Measurements from ENCODE around the gene STK32B.
"Not testable (repeated sequence)": the region's sequence is repeated elsewhere in the genome, so short reads cannot be mapped to it uniquely, and the experiment has no call there.

STK32B gene

GRCh38 chr4:5051278-5052203, at the start of gene STK32B:
TSS of gene STK32B (plus strand) at chr4:5051480.
- peak; percentile 85 for DNase-seq

DNA sequence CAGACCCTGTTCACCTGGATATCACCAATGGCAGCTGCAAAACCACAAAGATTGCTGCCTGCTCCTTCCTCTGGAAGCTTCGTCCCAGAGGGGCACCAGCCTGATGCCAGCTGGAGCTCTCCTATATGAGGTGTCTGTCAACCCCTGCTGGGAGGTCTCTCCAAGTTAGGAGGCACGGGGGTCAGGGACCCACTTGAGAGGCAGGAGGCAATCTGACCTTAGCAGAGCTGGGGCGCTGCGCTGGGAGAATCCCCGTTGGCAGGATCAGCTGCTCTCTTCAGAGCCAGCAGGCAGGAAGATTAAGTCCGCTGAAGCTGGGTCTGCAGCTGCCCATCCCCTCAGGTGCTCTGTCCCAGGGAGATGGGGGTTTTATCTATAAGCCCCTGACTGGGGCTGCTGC, 49.6 kb upstream of the STK32B start:
- DNase-seq: not testable (repeated sequence)

DNA sequence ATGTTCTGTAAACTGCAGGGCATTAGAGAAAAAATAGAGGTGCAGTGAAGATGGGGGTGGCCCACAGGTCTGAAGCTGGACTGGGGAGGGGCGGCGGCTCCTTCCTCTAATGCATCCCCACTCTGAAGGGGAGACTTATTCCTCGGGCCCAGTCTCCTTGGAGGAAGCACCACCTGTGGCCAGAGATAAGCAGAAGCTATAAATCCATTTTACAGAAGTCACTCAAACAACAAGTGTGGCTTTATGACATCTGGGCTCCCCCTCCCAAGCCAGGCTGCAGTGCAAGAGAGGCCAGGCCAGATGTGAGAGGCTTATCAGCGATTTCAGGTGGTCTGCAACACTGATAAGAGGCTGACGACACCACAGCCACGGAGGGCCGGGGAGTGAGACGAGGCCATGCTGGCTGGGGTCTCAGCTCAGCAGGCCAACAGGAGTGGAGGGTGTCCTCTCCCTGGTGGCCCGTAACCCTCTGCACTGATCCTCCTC, 47.9 kb upstream of the STK32B start:
- DNase-seq: no peak

- no peak for DNase-seq
Measured at GRCh38 chr4:5003918-5004317, 47.4 kb upstream of the STK32B start.

DNA sequence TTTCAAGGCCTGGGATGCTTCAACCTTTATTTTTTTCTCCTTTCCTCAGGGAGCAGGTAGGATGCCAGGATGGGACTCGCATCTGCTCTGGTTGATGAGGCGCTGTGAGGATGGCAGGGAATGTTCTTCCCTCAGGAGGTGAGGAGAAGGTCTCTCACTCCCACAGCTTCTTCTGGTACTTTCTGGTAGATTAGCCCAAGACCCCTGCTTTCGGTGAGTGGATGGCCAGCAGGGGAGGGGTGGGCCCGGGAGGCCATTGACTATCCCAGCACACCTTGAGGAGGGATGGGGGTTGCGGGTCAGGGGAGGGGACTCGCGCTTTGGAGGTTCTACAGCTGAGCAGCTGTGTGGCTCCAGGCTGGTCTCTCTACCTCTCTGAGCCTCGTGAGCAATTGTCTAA, 46.8 kb upstream of the STK32B start:
- no peak for DNase-seq

DNA sequence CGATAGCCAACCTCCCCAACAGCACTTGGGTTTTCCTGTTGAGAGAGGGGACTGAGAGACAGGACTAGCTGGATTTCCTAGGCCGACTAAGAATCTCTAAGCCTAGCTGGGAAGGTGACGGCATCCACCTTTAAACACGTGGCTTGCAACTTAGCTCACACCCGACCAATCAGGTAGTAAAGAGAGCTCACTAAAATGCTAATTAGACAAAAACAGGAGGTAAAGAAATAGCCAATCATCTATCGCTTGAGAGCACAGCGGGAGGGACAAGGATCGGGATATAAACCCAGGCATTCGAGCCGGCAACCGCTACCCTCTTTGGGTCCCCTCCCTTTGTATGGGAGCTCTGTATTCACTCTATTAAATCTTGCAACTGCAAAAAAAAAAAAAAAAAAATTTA, 44.3 kb upstream of the STK32B start:
- DNase-seq: not testable (repeated sequence)

DNA sequence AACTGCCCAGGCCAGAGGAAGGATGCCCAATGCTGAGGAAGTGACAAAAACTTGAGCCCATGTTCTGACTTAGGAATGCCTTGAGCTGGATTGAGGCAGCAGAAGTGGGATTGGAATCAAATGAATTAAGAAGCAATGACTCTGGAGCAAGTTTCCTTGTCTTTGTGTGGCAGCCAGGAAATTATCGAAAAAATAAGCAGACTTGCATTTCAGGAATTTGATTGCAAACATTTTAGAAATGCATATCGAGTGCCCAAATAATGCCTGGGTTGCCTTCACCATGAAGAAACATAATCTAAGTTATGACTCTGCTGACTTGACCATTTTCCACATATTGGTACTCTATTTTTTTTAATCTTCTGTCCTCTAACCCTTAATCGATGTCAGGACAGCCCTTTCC, 41.5 kb upstream of the STK32B start:
- no peak for DNase-seq

GRCh38 chr4:5010984-5011383, 40.3 kb upstream of the STK32B start:
- DNase-seq: no peak

GRCh38 chr4:5012244-5012898, 38.9 kb upstream of the STK32B start:
- DNase-seq: no peak

DNA sequence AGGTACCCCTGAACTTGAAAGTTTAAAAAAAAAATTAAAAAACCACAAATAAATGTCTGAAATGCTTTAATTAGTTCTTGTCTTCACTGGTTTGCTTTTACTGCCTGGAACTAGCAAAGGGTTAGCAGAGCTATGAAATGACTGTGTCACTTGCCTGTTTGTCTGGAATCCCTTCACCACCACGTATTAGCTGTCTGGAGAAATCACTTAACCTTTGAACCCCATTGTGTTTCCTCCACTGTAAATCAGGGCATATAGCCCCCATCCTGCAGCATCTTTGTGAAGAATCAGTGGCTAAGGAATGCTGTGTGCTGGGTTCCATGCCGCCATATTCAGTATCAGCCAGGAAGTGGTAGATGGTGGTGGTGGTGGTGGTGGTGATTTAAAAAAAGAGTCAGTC, 38.3 kb upstream of the STK32B start:
- no peak for DNase-seq

- DNase-seq: no peak
Measured at GRCh38 chr4:5014007-5014682, 37.1 kb upstream of the STK32B start.

DNA sequence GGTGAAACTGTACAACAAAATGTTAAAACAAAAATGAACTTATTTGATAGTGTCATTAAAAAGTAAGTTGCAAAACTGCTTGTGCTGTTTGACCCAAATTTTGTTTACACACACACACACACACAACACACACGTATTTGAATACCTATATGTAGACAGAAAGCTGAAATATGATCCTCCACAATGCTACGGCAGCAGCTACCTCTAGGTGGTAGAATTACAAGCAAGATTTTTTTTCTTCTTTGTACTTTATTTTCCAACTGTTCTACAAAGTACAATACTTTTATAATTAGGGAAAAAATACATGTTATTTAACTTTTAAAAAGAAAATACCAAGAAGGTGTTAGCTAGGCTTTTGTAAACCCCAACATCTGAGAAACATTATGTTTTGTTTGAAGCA, 33.2 kb upstream of the STK32B start:
- DNase-seq: no peak

GRCh38 chr4:5018603-5019002, 32.7 kb upstream of the STK32B start:
- DNase-seq: peak; percentile 30

DNA sequence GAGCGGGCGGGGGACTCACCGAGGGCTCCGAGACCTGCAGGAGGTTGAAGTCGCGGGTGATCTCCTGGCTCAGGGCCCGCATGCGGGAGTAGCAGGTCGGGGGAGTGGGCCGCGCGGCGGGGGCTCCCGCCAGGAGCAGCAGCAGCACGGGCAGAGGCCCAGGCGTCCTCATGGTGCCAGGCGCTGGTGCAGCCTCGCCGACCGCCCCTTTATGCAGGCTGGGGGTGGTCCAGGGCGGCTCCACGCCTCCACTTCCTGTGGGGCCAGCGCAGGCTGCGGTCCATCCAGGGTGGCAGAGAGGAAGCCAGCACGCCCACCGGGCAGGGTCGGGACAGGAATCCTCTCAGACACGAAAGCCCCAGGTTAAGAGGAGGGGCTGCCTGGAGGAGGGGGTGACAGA, 32.0 kb upstream of the STK32B start, which contains the start of gene CYTL1:
TSS of gene CYTL1 (minus strand) at position 185 of the 400 bp plus-strand sequence. CDS start at position 172, 13 bp downstream.
- peak; percentile 73 for DNase-seq

DNA sequence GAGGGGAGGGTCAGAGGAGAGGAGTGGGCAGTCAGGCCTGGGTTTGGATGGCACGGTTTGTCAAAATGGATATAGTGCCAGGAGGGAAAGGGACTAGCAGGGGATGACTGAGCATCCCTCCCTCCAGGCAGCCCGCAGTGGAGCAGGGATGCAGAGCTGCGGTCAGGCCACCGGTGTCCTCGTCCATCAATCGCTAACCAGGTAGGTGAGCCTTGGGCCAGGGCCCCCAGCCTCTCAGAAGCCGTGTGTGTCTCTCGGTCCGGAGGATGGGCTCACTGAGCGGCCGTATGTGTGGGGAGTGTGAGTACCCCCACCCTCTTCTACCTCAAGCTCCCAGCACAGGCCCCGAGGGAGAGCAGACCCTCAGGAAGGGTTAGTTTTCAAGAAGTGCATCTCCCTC, 31.5 kb upstream of the STK32B start:
- peak; percentile 51 for DNase-seq

- no peak for DNase-seq
Measured at GRCh38 chr4:5020341-5020740, 30.9 kb upstream of the STK32B start.

GRCh38 chr4:5021546-5021945, 29.7 kb upstream of the STK32B start:
- DNase-seq: no peak

DNA sequence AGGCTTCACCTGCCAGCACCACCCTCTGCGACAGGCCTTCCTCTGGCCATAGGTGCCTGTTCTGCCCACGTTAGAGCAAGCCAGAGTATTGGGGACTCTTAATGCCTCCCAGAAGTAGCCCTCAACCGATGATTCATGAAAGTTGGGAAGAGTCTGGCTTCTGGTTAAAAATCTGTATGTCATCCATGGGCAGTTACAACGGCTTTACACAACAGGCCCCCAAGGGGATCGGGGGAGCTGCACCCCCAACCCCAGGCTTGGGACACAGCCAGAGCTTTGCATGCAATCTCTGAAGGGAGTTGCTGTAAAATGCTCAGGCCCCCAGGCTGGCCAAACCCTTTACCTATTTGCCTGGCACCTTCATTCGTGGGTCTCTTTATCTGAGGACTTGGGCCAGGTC, 26.6 kb upstream of the STK32B start:
- DNase-seq: peak; percentile 37

DNA sequence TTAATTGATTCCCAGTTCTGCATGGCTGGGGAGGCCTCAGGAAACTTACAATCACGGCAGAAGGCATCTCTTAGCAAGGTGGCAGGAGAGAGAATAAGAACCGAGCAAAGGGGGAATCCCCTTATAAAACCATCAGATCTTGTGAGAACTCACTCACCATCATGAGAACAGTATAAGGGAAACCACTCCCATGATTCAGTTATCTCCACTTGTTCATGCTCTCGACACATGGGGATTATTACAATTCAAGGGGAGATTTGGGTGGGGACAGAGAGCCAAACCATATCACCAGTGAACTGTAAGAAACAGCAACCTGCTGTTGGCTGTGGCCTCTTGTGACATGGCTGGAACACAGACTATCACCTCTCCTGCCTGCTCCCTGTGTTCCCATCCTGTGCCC, 24.9 kb upstream of the STK32B start:
- DNase-seq: peak; percentile 26

- DNase-seq: no peak
Measured at GRCh38 chr4:5027346-5027745, 23.9 kb upstream of the STK32B start.

DNA sequence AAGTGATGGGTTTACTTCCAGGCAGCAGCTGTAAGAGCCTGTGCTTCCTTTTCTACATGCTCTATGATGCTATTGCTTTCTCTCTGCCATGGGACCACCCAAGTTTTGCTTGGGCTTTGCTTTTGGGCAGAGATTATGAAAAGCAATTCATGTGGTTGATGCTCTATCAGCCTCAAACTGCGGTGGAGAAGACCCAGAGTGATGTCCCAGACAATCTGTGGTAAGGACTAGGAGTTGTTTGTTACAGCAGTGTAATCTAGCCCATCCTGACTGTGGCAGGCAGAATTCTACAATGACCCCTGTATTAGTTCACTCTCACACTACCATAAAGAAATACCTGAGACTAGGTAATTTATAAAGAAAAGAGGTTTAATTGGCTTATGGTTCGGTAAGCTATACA, 22.8 kb upstream of the STK32B start:
- no peak for DNase-seq

DNA sequence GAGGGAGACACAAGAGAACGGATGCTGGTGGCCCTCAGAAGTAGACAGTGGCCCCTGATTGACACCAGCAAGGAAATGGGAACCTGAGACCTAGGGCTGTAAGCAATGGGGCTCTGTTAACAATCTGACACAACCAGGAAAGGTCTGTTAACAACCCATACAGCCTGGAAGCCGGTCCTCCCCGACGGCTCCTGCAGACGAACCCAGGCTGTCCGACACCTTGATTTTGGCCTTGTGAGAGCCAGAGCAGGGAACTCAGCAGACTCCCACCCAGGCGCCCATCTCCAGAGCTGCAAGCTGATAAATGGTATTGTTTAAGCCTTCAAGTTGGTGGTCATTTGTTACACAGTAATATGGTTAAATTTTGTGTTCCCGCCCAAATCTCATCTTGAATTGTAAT, 21.8 kb upstream of the STK32B start:
- DNase-seq: peak; percentile 21

DNA sequence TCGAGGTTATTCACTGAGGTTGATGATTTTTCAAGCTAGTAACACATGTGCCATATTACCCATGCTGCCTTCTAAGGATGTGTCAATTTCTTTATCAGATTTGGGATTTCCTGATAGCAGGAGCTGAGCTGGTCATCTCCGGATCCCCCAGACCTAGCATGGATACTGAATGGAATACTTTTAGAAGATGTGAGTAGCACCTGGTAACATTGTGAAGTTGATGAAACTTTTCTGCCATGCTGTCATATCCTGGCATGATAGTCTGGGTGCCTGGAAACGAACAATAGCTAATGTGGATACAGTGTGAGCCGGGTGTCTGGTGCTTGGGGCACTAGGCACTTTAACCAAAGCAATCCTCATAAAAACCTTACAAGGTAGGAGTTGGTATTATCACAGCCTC, 21.1 kb upstream of the STK32B start:
- DNase-seq: no peak
